Measurements from ENCODE around the gene GATM.
"Not testable (repeated sequence)": the region's sequence is repeated elsewhere in the genome, so short reads cannot be mapped to it uniquely, and the experiment has no call there.

GATM gene

DNA sequence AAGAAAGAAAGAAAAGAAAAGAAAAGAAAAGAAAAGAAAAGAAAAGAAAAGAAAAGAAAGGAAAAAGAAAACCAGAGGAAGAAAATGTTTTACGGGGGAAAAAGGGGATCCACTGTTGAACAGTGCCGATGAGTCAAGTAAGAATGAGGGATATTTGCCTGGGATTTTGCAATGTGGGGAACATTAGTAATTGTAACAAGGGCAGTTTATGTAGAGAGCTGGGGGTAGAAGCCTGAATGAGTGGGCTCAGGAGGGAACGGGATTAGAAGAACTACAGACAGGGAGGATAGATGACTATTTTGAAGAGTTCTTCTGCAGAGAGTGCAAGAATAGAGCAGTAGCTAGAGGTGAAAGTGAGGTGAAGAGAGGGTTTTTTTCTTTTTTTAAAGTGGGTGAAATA lies 28.7 kb downstream of the GATM start:
- DNase-seq = no peak

DNA sequence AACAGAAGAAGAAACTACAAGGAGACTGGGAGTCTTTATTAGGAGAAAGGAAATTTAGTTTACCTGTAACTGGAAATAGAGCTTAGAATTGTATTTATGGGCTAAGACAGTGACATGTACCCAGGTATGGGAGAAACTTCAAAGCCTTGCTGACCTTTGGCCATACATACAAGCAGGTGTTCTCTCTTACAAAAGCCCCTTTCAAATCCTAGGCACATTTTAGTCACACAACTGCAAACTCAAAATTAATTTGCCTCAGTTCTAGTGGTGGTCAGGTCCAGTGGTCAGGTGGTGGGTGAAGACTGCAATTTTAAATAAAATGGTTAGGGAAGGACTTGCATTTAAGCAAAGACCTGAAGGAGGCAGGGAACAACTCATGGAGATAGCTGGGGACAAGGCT lies 30.4 kb downstream of the GATM start:
- DNase-seq = no peak

DNA sequence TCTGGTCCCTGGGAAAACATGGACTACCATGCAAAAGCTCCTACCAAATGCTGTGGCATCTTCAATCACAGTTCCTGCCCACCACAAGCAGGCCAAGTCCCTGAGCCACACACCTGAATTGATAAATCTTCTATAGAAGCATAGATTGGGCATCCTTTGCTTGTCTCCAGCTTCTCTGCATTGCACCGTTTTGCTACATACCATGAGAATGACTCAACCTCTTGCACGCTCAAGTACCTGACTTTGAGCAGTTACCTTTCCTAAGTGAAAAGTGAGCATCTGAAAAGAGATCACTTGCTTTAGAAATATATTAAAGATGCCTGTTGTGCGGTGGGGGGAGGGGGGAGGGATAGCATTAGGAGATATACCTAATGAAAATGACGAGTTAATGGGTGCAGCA lies 31.3 kb downstream of the GATM start:
- DNase-seq = no peak

DNA sequence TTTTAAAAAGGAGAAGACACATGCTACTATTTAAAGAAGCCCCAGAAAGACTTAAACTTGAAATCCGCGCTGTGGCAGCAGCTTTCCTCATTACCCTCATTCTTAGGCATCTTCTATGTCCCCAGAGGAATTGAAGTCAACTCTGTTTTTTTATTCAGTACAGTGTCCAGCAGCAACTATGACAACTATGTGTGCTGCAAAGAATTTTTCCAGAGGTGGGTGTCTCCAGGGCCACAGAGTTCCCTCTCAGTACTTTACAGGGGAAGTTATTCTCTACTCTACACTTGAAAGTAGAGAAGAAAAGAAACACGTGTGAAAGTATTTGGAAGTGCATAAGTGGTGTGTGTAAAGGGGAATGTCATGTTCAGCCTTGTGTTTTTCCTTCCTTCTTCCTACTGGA lies 32.0 kb downstream of the GATM start:
- no peak for DNase-seq

- DNase-seq = no peak
Observed at GRCh38 chr15:45343258-45343860, 35.0 kb downstream of the GATM start.

DNA sequence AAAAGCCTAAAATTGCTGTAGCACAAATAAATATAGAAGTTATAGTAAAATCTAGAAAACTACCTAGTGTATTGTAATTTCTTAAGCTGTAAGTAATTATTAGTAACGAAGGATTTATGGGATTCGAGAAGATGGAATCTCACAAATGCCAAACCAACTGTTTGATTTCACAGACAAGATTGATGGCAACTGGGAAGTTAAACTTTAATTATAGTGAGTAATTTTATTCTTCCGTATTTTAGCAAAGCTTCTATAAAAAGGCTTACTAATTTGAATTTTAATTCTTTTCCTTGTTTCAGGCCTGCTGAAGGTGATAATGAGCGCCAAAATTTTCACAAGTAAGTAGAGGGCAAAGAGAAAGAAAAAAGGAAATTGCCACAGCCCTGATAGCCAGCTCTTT lies 36.6 kb downstream of the GATM start:
- DNase-seq = no peak

DNA sequence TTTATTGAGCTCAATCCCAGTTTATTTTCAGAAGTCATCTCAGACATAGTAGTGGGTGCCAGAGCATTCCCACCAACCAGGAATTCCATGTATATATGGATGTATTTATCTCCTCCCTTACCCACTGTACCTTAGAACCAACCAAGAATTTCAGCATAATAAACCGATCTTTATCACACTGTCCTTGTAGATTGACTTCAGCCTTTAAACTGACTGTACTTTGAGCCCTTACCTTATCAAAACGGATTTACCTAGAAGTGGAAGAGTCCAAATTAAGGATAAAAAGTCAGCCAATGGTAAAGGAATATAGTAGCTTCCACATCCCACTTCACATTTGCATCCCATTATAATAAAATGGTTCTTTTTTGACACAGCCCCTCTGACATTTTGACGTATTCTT lies 37.9 kb downstream of the GATM start:
- no peak for DNase-seq

DNA sequence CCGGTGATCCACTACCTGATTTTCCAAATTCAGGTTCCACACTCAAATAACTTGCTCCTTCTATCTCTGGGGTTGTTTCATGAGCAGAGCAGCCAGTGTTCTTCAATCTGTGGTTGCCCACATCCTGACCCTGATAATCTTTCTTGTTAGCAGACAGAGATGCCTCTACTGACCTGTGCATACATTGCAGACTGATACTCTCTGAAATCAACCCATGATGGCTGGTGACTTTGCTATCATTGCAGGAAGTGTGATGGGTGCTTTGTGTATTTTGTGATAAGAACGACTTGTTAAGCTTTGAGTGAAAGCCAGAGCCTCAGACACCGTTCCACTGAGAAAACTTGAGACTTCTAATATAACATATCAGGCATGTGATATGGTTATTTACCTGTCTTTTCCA lies 39.9 kb downstream of the GATM start:
- no peak for DNase-seq

- no peak for DNase-seq
Observed at GRCh38 chr15:45337224-45337623, 41.1 kb downstream of the GATM start.

GRCh38 chr15:45333550-45333949 lies 44.8 kb downstream of the GATM start:
- peak in 1 of 2 experiments; percentile 18 for DNase-seq

- no peak for DNase-seq
Observed at GRCh38 chr15:45332694-45333093, 45.6 kb downstream of the GATM start.

GRCh38 chr15:45331972-45332371 lies 46.4 kb downstream of the GATM start:
- DNase-seq = no peak

DNA sequence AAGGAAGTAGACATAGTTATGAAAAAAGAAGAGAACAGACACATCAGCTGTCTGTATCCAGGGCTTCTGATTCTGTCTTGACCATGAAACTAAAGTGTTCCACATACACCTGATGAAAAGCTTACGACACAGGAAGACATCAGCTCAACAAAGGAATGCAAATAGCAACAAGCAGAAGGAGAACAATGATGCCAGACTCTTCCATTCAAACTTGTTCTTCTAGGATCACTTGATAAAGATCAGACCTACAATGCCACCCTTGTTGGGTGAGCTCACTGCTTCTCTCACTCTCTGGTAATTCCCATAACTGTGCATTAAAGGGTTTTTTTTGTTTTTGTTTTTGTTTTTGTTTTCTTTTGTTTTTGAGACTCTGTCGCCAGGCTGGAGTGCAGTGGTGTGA lies 49.7 kb downstream of the GATM start:
- no peak for DNase-seq

- peak in 1 of 2 experiments; percentile 1 for DNase-seq
Observed at GRCh38 chr15:45326741-45327140, 51.6 kb downstream of the GATM start.

GRCh38 chr15:45326280-45326679 lies 52.1 kb downstream of the GATM start:
- DNase-seq = no peak

GRCh38 chr15:45320581-45321205 lies 57.7 kb downstream of the GATM start:
- DNase-seq = no peak

GRCh38 chr15:45319472-45320214 lies 58.7 kb downstream of the GATM start:
- no peak for DNase-seq

DNA sequence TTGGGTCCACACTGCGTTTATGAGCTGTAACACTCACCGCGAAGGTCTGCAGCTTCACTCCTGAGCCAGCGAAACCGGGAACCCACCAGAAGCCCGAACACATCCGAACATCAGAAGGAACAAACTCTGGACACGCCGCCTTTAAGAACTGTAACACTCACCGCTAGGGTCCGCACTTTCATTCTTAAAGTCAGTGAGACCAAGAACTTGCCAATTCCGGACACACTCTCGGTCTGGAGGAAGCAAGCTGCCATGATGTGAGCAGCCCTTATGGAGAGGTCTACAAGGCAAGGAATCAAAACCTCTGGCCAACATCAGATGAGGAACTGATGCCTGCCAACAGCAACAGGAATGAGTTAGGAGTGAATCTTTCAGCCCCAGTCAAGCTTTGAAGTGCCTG lies 63.4 kb downstream of the GATM start:
- peak in 1 of 2 experiments; percentile 53 for DNase-seq

DNA sequence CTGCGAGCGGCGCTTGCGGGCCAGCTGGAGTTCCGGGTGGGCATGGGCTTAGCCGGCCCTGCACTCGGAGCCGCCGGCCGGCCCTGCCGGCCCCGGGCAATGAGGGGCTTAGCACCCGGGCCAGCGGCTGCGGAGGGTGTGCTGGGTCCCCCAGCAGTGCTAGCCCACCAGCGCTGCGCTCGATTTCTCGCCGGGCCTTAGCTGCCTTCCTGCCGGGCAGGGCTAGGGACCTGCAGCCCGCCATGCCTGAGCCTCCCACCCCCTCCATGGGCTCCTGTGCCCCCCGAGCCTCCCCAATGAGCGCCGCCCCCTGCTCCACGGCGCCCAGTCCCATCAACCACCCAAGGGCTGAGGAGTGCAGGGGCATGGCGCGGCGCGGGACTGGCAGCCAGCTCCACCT lies 64.2 kb downstream of the GATM start:
- not testable (repeated sequence) for DNase-seq

Measured in NCI-H446 (cell line).